K562 (cell line): ENCODE results near the gene SPON2. TPM values are rescaled to one million over a fixed set of nuclear protein-coding genes. Genes with fewer than 3 reads are reported as not detected.
A peak's percentile ranks its signal among the peaks of the same experiment; 100 is the strongest.

Experiments
- ATAC-seq: fragments of 200-7000 bp; cut with Tn5 transposase; 3 replicates; pipeline ENCODE4 v1.9.1; 2020; ENCODE audit warnings: moderate library complexity
- BruUV-seq: library from RNA; stranded (reverse); fragments of 400-500 nt; replicated peaks from 2 replicates; lab custom pipeline; 2021; lab: Mats Ljungman, UMichigan
- CTCF ChIA-PET: fragments of 300-600 bp; formaldehyde crosslinking; extraction: SDS; loops from one replicate; lab custom pipeline; 2021; ENCODE audit warnings: low intra/inter-chr PET ratio; lab: Yijun Ruan, JAX
- POLR2A ChIA-PET: fragments of 300-600, 350-650 bp; sonication (Branson Sonifier 250); formaldehyde crosslinking; extraction: SDS; loops from one replicate; lab custom pipeline; 2021; ENCODE audit warnings: antibody characterized with exemption, inconsistent platforms; lab: Yijun Ruan, JAX
- DNase-seq, 4 experiments: peaks; one replicate each; pipeline versions ENCODE4 v3.0.0 to v3.0.0-alpha.2; 2011 to 2018; ENCODE audit warnings: low spot score in 3 of 4, mixed read lengths in 3 of 4; ENCODE audit errors: extremely low read depth in 1 of 4
- FAIRE-seq: peaks from 2 replicates; lab custom pipeline; 2011; peaks lifted over from hg19 to GRCh38; lab: Jason Lieb, UNC
- H2AFZ ChIP-seq: 2 replicates; pipeline ENCODE4 v1.6.0; 2011; ENCODE audit warnings: low read depth, low read length, control low read depth, inconsistent platforms
- H3K27ac ChIP-seq: fragments of 200-600 bp; 3 replicates; pipeline ENCODE4 v1.8.0; 2011; ENCODE audit warnings: low read depth, mild to moderate bottlenecking, control low read depth, inconsistent platforms, low read length, moderate library complexity, mixed read lengths; ENCODE audit errors: extremely low read depth
- H3K27me3 ChIP-seq, 2 experiments: fragments of 300-600 bp in 1 of 2; 2 replicates in 1 of 2; 3 replicates in 1 of 2; pipeline versions ENCODE4 v1.6.0 to v1.8.0; 2011; ENCODE audit warnings: inconsistent platforms in 2 of 2, low read length in 2 of 2, mild to moderate bottlenecking in 1 of 2, mixed read lengths in 1 of 2, moderate library complexity in 1 of 2; ENCODE audit not compliant: control insufficient read depth in 2 of 2, insufficient read depth in 2 of 2
- H3K36me3 ChIP-seq: fragments of 300-600 bp; 3 replicates; pipeline ENCODE4 v1.8.0; 2011; ENCODE audit warnings: mild to moderate bottlenecking, low read length, inconsistent platforms; ENCODE audit not compliant: control insufficient read depth, insufficient read depth
- H3K4me1 ChIP-seq, 2 experiments: fragments of 200-600 bp in 1 of 2; replicated peaks in 1 of 2; 2 replicates in 1 of 2; 3 replicates in 1 of 2; pipeline versions ENCODE4 v1.5.1 to v1.8.0; 2011; ENCODE audit warnings: inconsistent platforms in 2 of 2, low read length in 2 of 2, mild to moderate bottlenecking in 1 of 2, mixed read lengths in 1 of 2, moderate library complexity in 1 of 2; ENCODE audit not compliant: control insufficient read depth in 2 of 2, insufficient read depth in 2 of 2
- H3K4me2 ChIP-seq: 2 replicates; pipeline ENCODE4 v1.6.1; 2011; ENCODE audit warnings: low read length, control low read depth, inconsistent platforms, mixed read lengths; ENCODE audit not compliant: insufficient read depth
- H3K4me3 ChIP-seq: fragments of 200-600 bp; sonication (generic), shearing (Covaris generic); 2 replicates; pipeline ENCODE4 v1.5.1; 2016; ENCODE audit warnings: control low read depth, inconsistent platforms
- H3K79me2 ChIP-seq: fragments of 200-600 bp; 3 replicates; pipeline ENCODE4 v1.8.0; 2011; ENCODE audit warnings: low read length, inconsistent platforms; ENCODE audit not compliant: control insufficient read depth, insufficient read depth
- H3K9ac ChIP-seq, 2 experiments: 2 replicates each; pipeline versions ENCODE4 v1.6.0 to v1.6.1; 2011; ENCODE audit warnings: low read depth in 2 of 2, low read length in 2 of 2, control low read depth in 1 of 2, inconsistent platforms in 1 of 2, mild to moderate bottlenecking in 1 of 2, mixed read lengths in 1 of 2; ENCODE audit not compliant: insufficient read depth in 1 of 2
- H3K9me1 ChIP-seq: one replicate; pipeline ENCODE4 v1.6.0; 2011; ENCODE audit warnings: inconsistent platforms, mild to moderate bottlenecking, low read length, moderate library complexity; ENCODE audit not compliant: control insufficient read depth, insufficient read depth
- H3K9me3 ChIP-seq: replicated peaks from 2 replicates; pipeline ENCODE4 v1.5.1; 2011; ENCODE audit warnings: low read depth, low read length, inconsistent platforms; ENCODE audit not compliant: control insufficient read depth, insufficient read depth
- H4K20me1 ChIP-seq: replicated peaks from 2 replicates; pipeline ENCODE4 v1.6.1; 2011; ENCODE audit warnings: low read length, inconsistent platforms, mixed read lengths; ENCODE audit not compliant: control insufficient read depth, insufficient read depth
- BRD9 ChIP-seq: fragments of 450-650 bp; IDR thresholded peaks from 2 replicates; pipeline ENCODE4 v1.6.1; 2018; ENCODE audit warnings: low read depth; ENCODE audit not compliant: partially characterized antibody
- ELF4 ChIP-seq: fragments of 450-650 bp; formaldehyde crosslinking; IDR thresholded peaks from 2 replicates; pipeline ENCODE4 v1.4.0; 2022; ENCODE audit warnings: missing genetic modification characterization
- SIN3A ChIP-seq, 2 experiments: fragments of 150-350 bp in 1 of 2; IDR thresholded peaks; 2 replicates each; pipeline ENCODE4 v1.6.1; 2011 to 2016; ENCODE audit warnings: borderline replicate concordance in 2 of 2, low read depth in 2 of 2, low read length in 2 of 2, mild to moderate bottlenecking in 2 of 2, moderate library complexity in 2 of 2; ENCODE audit not compliant: control insufficient read depth in 1 of 2
- SMAD2 ChIP-seq: fragments of 150-350 bp; IDR thresholded peaks from 2 replicates; pipeline ENCODE4 v1.6.1; 2014; ENCODE audit warnings: low read depth, mild to moderate bottlenecking, low read length
- ZKSCAN1 ChIP-seq: fragments of 150-350 bp; IDR thresholded peaks from 2 replicates; pipeline ENCODE4 v1.6.1; 2016; ENCODE audit warnings: low read depth, low read length
- ZNF511 ChIP-seq: sonication (generic); formaldehyde crosslinking; IDR thresholded peaks from 2 replicates; pipeline ENCODE4 v1.8.0; 2022; ENCODE audit warnings: mild to moderate bottlenecking, missing genetic modification reagents
- ZNF76 ChIP-seq: fragments of 250-450 bp; sonication (Bioruptor Pico); IDR thresholded peaks from 2 replicates; pipeline ENCODE4 v1.4.0; 2020; ENCODE audit warnings: mild to moderate bottlenecking, moderate library complexity, borderline replicate concordance
- ZZZ3 ChIP-seq: fragments of 450-650 bp; IDR thresholded peaks from 2 replicates; pipeline ENCODE4 v1.6.1; 2016; ENCODE audit warnings: antibody characterized with exemption, mild to moderate bottlenecking, moderate library complexity
- WGBS: fragments of 100-300 bp; shearing (Covaris generic); methylation state at CpG from one replicate; pipeline ENCODE4 v1.1.6; 2016; ENCODE audit warnings: low coverage, mixed read lengths; ENCODE audit not compliant: insufficient coverage; ENCODE audit errors: missing lambda C conversion rate; 5-methylcytosine and 5-hydroxymethylcytosine counted together
- in situ Hi-C: fragments of 300-500 bp; cut with MboI; formaldehyde crosslinking; loops from 4 replicates; pipeline ENCODE4 v1.15.0; 2018; ENCODE audit warnings: inconsistent platforms, mixed read lengths
- intact Hi-C: fragments of 100-400 bp; cut with micrococcal nuclease; formaldehyde crosslinking; loops from 2 replicates; pipeline ENCODE4 v1.14.2; 2022
- polyA plus RNA-seq, 8 experiments: library from polyadenylated mRNA; depleted of rRNA in 4 of 8; stranded (reverse) in 5 of 8; unstranded in 3 of 8; fragments of >200 nt; fragmentation: Nextera tagmentation in 2 of 8; fragmentation: Illumina TruSeq in 1 of 8; extraction: Ambion mirVana in 2 of 8; extraction: Trizol in 1 of 8; gene quantifications; 2 replicates each; pipeline versions ENCODE4 v1.2.1 to v1.2.3, GENCODE V29; 2011 to 2014; ENCODE audit warnings: inconsistent platforms in 1 of 8, missing spikeins in 1 of 8
- total RNA-seq, 7 experiments: library from RNA; depleted of rRNA in 6 of 7; stranded (reverse); fragments of >200 nt in 6 of 7; fragmentation: Illumina TruSeq in 2 of 7; extraction: Trizol in 2 of 7; gene quantifications; 2 replicates each; pipeline versions ENCODE4 v1.2.1 to v1.2.3, GENCODE V29; 2011 to 2021; ENCODE audit warnings: low replicate concordance in 1 of 7
- TF ChIP-seq, protein P1 (sequence below): fragments of 450-650 bp; IDR thresholded peaks from 2 replicates; pipeline ENCODE4 v1.6.1; 2016; ENCODE audit warnings: low read depth
- TF ChIP-seq, protein P2 (sequence below): fragments of 200-800 bp; sonication (Bioruptor generic); IDR thresholded peaks from 2 replicates; pipeline ENCODE4 v1.6.1; 2017; ENCODE audit warnings: missing genetic modification characterization, missing compliant biosample characterization

The SPON2 gene
- total and polyA plus RNA-seq, 9 of the 15 experiments (the other 6 are each of a cell fraction or from before 2014, with no cell fraction given), result 0.21 to 2.2 (median 0.83) TPM

- 0 out of 4 replicates have a peak overlapping the region, but pooled peaks of 1 of the 2 experiments have one; percentile 32 for H3K9ac ChIP-seq
- H2AFZ ChIP-seq, result no peak overlapping the region
- FAIRE-seq (no peak), ATAC-seq (no peak), DNase-seq (no peak)
- ChIA-PET CTCF (no interaction called here), POLR2A (interaction anchor here (1.1 kb wide), 1 partner anchor 29 kb away, joined by 4 read pairs; no protein-coding TSS in a partner anchor)
- no peaks in the 10 kb centered on the region for H3K27me3 ChIP-seq
- H3K27ac ChIP-seq, result no peak overlapping the region
- H3K4me1 ChIP-seq, result peaks cover 0 to 55% of the 10 kb centered on the region in 2 experiments; a peak in 2 of 5 replicates
- no peak overlapping the region for H3K4me2 ChIP-seq
- no peaks in the 10 kb centered on the region for H3K79me2 ChIP-seq
- 39% methylated on average over 17 of the region's 20 CpGs for WGBS
- H3K4me3 ChIP-seq, result no peak overlapping the region
- H4K20me1 ChIP-seq, result no peaks in the 10 kb centered on the region
- H3K36me3 ChIP-seq, result no peaks in the 10 kb centered on the region
- H3K9me1 ChIP-seq, result no peaks in the 10 kb centered on the region
- H3K9me3 ChIP-seq, result no peaks in the 10 kb centered on the region
- BruUV-seq, result no TSS peak
- intact Hi-C loops (no loop called here), in situ Hi-C loops (no loop called here)
- TF ChIP-seq ZNF511 (CRISPR knock-in tag) (no peak), ELF4 (CRISPR knock-in tag) (no peak), ZKSCAN1 (no peak), SIN3A (IDR thresholded peaks at IDR 0.05; ENCODE audit: borderline replicate concordance in 2 of 2, control insufficient read depth in 1 of 2, low read depth in 2 of 2, low read length in 2 of 2) (no peak), ZNF76 (no peak), BRD9 (no peak), SMAD2 (no peak), ZZZ3 (no peak)
- TF ChIP-seq, protein P1, sequence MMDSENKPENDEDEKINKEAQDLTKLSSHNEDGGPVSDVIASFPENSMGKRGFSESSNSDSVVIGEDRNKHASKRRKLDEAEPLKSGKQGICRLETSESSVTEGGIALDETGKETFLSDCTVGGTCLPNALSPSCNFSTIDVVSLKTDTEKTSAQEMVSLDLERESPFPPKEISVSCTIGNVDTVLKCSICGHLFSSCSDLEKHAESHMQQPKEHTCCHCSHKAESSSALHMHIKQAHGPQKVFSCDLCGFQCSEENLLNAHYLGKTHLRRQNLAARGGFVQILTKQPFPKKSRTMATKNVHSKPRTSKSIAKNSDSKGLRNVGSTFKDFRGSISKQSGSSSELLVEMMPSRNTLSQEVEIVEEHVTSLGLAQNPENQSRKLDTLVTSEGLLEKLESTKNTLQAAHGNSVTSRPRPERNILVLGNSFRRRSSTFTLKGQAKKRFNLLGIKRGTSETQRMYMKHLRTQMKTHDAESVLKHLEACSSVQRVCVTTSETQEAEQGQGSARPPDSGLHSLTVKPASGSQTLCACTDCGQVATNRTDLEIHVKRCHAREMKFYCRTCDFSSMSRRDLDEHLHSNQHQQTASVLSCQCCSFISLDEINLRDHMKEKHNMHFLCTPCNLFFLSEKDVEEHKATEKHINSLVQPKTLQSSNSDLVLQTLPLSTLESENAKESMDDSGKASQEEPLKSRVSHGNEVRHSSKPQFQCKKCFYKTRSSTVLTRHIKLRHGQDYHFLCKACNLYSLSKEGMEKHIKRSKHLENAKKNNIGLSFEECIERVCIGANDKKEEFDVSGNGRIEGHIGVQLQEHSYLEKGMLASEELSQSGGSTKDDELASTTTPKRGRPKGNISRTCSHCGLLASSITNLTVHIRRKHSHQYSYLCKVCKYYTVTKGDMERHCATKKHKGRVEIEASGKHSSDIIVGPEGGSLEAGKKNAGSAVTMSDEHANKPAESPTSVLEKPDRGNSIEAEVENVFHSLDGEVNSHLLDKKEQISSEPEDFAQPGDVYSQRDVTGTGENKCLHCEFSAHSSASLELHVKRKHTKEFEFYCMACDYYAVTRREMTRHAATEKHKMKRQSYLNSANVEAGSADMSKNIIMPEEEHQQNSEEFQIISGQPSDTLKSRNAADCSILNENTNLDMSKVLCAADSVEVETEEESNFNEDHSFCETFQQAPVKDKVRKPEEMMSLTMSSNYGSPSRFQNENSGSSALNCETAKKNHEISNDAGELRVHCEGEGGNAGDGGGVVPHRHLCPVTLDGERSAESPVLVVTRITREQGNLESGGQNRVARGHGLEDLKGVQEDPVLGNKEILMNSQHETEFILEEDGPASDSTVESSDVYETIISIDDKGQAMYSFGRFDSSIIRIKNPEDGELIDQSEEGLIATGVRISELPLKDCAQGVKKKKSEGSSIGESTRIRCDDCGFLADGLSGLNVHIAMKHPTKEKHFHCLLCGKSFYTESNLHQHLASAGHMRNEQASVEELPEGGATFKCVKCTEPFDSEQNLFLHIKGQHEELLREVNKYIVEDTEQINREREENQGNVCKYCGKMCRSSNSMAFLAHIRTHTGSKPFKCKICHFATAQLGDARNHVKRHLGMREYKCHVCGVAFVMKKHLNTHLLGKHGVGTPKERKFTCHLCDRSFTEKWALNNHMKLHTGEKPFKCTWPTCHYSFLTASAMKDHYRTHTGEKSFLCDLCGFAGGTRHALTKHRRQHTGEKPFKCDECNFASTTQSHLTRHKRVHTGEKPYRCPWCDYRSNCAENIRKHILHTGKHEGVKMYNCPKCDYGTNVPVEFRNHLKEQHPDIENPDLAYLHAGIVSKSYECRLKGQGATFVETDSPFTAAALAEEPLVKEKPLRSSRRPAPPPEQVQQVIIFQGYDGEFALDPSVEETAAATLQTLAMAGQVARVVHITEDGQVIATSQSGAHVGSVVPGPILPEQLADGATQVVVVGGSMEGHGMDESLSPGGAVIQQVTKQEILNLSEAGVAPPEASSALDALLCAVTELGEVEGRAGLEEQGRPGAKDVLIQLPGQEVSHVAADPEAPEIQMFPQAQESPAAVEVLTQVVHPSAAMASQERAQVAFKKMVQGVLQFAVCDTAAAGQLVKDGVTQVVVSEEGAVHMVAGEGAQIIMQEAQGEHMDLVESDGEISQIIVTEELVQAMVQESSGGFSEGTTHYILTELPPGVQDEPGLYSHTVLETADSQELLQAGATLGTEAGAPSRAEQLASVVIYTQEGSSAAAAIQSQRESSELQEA, result no peak
- TF ChIP-seq, protein P2, sequence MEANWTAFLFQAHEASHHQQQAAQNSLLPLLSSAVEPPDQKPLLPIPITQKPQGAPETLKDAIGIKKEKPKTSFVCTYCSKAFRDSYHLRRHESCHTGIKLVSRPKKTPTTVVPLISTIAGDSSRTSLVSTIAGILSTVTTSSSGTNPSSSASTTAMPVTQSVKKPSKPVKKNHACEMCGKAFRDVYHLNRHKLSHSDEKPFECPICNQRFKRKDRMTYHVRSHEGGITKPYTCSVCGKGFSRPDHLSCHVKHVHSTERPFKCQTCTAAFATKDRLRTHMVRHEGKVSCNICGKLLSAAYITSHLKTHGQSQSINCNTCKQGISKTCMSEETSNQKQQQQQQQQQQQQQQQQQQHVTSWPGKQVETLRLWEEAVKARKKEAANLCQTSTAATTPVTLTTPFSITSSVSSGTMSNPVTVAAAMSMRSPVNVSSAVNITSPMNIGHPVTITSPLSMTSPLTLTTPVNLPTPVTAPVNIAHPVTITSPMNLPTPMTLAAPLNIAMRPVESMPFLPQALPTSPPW, result no peak
Observed at GRCh38 chr4:1172971-1173757, 781 bp upstream of the SPON2 start.
